Measurements from ENCODE around the gene CPB2. TPM values are rescaled to one million over a fixed set of nuclear protein-coding genes. Genes with fewer than 3 reads are reported as not detected.

The CPB2 gene
- total and polyA plus RNA-seq, 2 experiments from 2014 or later: 0.11 TPM; not detected in 1

DNA sequence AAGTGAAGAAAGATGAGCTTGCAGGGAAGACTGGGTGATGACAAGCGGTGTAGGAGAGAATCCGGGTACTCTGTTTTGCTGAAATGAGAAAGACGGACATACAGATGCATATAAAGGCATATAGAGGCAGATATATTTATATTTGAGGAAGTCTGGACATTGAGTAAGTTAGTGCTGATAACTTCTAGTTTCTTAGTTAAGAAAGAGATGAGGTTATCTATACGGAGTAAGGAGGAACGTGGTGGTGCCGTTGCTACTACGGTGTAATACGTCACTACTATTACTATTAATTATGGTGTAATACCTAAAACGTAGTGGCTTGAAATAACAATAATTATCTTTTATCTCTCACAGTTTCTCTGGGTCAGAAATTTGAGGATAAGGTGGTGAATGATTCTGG, 9.8 kb upstream of the CPB2 start:
- in situ Hi-C loops (cut with MboI): no loop called here
- Histone ChIP-seq H3K9ac (no peak overlapping the region), H2AFZ (no peak overlapping the region), H3K4me2 (ENCODE audit: unreplicated experiment) (no peak overlapping the region), H3F3A (ENCODE audit: insufficient read depth) (no peaks in the 10 kb centered on the region), H3K4me1 (ENCODE audit: insufficient read depth) (no peaks in the 10 kb centered on the region), H3K27me3 (replicated peaks; ENCODE audit: insufficient read depth) (no peaks in the 10 kb centered on the region; the same call in 1 of the 2 replicates), H3K27ac (no peak overlapping the region), H3K9me3 (ENCODE audit: low read depth) (no peaks in the 10 kb centered on the region), H3K79me2 (ENCODE audit: insufficient read depth) (no peaks in the 10 kb centered on the region), H4K20me1 (ENCODE audit: insufficient read depth) (no peaks in the 10 kb centered on the region), H3K36me3 (ENCODE audit: low read depth) (no peaks in the 10 kb centered on the region), H3K9me2 (ENCODE audit: insufficient read depth) (no peaks in the 10 kb centered on the region), H3K4me3 (no peak overlapping the region)
- 83 to 88% methylated on average over 9 of the region's 9 CpGs for WGBS, 2 experiments (ENCODE audit: low coverage in 1 of 2, low lambda C conversion rate in 2 of 2, missing lambda C conversion rate in 2 of 2)
- DNase-seq: no peak
- TF ChIP-seq EZH2 (IDR thresholded peaks at IDR 0.05; ENCODE audit: insufficient read depth, poor library complexity, severe bottlenecking): no peak
- TF ChIP-seq EZH2phosphoT487 (IDR thresholded peaks at IDR 0.05; ENCODE audit: insufficient read depth, low read depth): no peak

GRCh38 chr13:46113596-46113995, 8.8 kb upstream of the CPB2 start:
- DNase-seq: peak; percentile 3
- Histone ChIP-seq H3K9ac (no peak overlapping the region), H3K9me3 (ENCODE audit: low read depth) (no peaks in the 10 kb centered on the region), H3F3A (ENCODE audit: insufficient read depth) (no peaks in the 10 kb centered on the region), H3K79me2 (ENCODE audit: insufficient read depth) (no peaks in the 10 kb centered on the region), H4K20me1 (ENCODE audit: insufficient read depth) (no peaks in the 10 kb centered on the region), H3K36me3 (ENCODE audit: low read depth) (no peaks in the 10 kb centered on the region), H3K4me2 (ENCODE audit: unreplicated experiment) (no peak overlapping the region), H3K4me3 (no peak overlapping the region), H3K27ac (no peak overlapping the region), H2AFZ (no peak overlapping the region), H3K4me1 (ENCODE audit: insufficient read depth) (no peaks in the 10 kb centered on the region), H3K27me3 (replicated peaks; ENCODE audit: insufficient read depth) (peaks cover 5% of the 10 kb centered on the region; the same call in 1 of the 2 replicates), H3K9me2 (ENCODE audit: insufficient read depth) (no peaks in the 10 kb centered on the region)
- in situ Hi-C loops (cut with MboI): no loop called here
- 57 to 69% methylated on average over 2 of the region's 2 CpGs for WGBS, 2 experiments (ENCODE audit: low coverage in 1 of 2, low lambda C conversion rate in 2 of 2, missing lambda C conversion rate in 2 of 2)
- TF ChIP-seq EZH2phosphoT487 (IDR thresholded peaks at IDR 0.05; ENCODE audit: insufficient read depth, low read depth) (no peak), EZH2 (IDR thresholded peaks at IDR 0.05; ENCODE audit: insufficient read depth, poor library complexity, severe bottlenecking) (no peak)

- DNase-seq: no peak
- Histone ChIP-seq H3K27ac (no peak overlapping the region), H3K27me3 (replicated peaks; ENCODE audit: insufficient read depth) (peaks cover 22% of the 10 kb centered on the region), H2AFZ (no peak overlapping the region), H3K9me3 (ENCODE audit: low read depth) (no peaks in the 10 kb centered on the region), H3K9ac (no peak overlapping the region), H3K9me2 (ENCODE audit: insufficient read depth) (no peaks in the 10 kb centered on the region), H4K20me1 (ENCODE audit: insufficient read depth) (no peaks in the 10 kb centered on the region), H3F3A (ENCODE audit: insufficient read depth) (no peaks in the 10 kb centered on the region), H3K36me3 (ENCODE audit: low read depth) (no peaks in the 10 kb centered on the region), H3K4me2 (ENCODE audit: unreplicated experiment) (no peak overlapping the region), H3K4me1 (ENCODE audit: insufficient read depth) (no peaks in the 10 kb centered on the region), H3K79me2 (ENCODE audit: insufficient read depth) (no peaks in the 10 kb centered on the region), H3K4me3 (no peak overlapping the region)
- in situ Hi-C loops (cut with MboI): no loop called here
- no peak for TF ChIP-seq EZH2 (IDR thresholded peaks at IDR 0.05; ENCODE audit: insufficient read depth, poor library complexity, severe bottlenecking)
- TF ChIP-seq EZH2phosphoT487 (IDR thresholded peaks at IDR 0.05; ENCODE audit: insufficient read depth, low read depth): no peak
Observed at GRCh38 chr13:46111151-46111550, 6.3 kb upstream of the CPB2 start.

- Histone ChIP-seq H3K27me3 (replicated peaks; ENCODE audit: insufficient read depth) (peaks cover 23% of the 10 kb centered on the region), H2AFZ (no peak overlapping the region), H3K36me3 (ENCODE audit: low read depth) (no peaks in the 10 kb centered on the region), H3K4me3 (no peak overlapping the region), H3K27ac (no peak overlapping the region), H4K20me1 (ENCODE audit: insufficient read depth) (no peaks in the 10 kb centered on the region), H3K79me2 (ENCODE audit: insufficient read depth) (no peaks in the 10 kb centered on the region), H3K9me3 (ENCODE audit: low read depth) (no peaks in the 10 kb centered on the region), H3F3A (ENCODE audit: insufficient read depth) (no peaks in the 10 kb centered on the region), H3K9me2 (ENCODE audit: insufficient read depth) (no peaks in the 10 kb centered on the region), H3K9ac (no peak overlapping the region), H3K4me2 (ENCODE audit: unreplicated experiment) (no peak overlapping the region), H3K4me1 (ENCODE audit: insufficient read depth) (no peaks in the 10 kb centered on the region)
- in situ Hi-C loops (cut with MboI): no loop called here
- DNase-seq: no peak
- TF ChIP-seq EZH2phosphoT487 (IDR thresholded peaks at IDR 0.05; ENCODE audit: insufficient read depth, low read depth) (no peak), EZH2 (IDR thresholded peaks at IDR 0.05; ENCODE audit: insufficient read depth, poor library complexity, severe bottlenecking) (no peak)
- WGBS, 2 experiments (ENCODE audit: low coverage in 1 of 2, low lambda C conversion rate in 2 of 2, missing lambda C conversion rate in 2 of 2): 34 to 44% methylated on average over 4 of the region's 4 CpGs
Observed at GRCh38 chr13:46109451-46109850, 4.6 kb upstream of the CPB2 start.

GRCh38 chr13:46106839-46107371, 2.1 kb upstream of the CPB2 start:
- Histone ChIP-seq H3K27ac (no peak overlapping the region), H3K4me1 (ENCODE audit: insufficient read depth) (no peaks in the 10 kb centered on the region), H3K4me3 (no peak overlapping the region), H2AFZ (no peak overlapping the region), H4K20me1 (ENCODE audit: insufficient read depth) (no peaks in the 10 kb centered on the region), H3K9me3 (ENCODE audit: low read depth) (no peaks in the 10 kb centered on the region), H3K36me3 (ENCODE audit: low read depth) (no peaks in the 10 kb centered on the region), H3F3A (ENCODE audit: insufficient read depth) (no peaks in the 10 kb centered on the region), H3K9ac (no peak overlapping the region), H3K9me2 (ENCODE audit: insufficient read depth) (no peaks in the 10 kb centered on the region), H3K4me2 (ENCODE audit: unreplicated experiment) (no peak overlapping the region), H3K27me3 (replicated peaks; ENCODE audit: insufficient read depth) (peaks cover 23% of the 10 kb centered on the region), H3K79me2 (ENCODE audit: insufficient read depth) (no peaks in the 10 kb centered on the region)
- no peak for DNase-seq
- TF ChIP-seq EZH2 (IDR thresholded peaks at IDR 0.05; ENCODE audit: insufficient read depth, poor library complexity, severe bottlenecking) (no peak), EZH2phosphoT487 (IDR thresholded peaks at IDR 0.05; ENCODE audit: insufficient read depth, low read depth) (no peak)
- in situ Hi-C loops (cut with MboI): no loop called here
- 92 to 93% methylated on average over 4 of the region's 4 CpGs for WGBS, 2 experiments (ENCODE audit: low coverage in 1 of 2, low lambda C conversion rate in 2 of 2, missing lambda C conversion rate in 2 of 2)

Data from GM23248 (cell line).